Liver (tissue), 9 donors: ENCODE results near the gene TLR9. TPM values are rescaled to one million over a fixed set of nuclear protein-coding genes. Genes with fewer than 3 reads are reported as not detected.

Experiments
- DNase-seq: peaks from one replicate; pipeline ENCODE4 v3.0.0-alpha.2; 2017; ENCODE audit warnings: low spot score
- H3K27ac ChIP-seq, 2 donors: one replicate each; pipeline ENCODE4 v1.7.0; 2013; ENCODE audit warnings: inconsistent platforms in 2 of 2, low read length in 2 of 2, control low read depth in 1 of 2, low read depth in 1 of 2, mild to moderate bottlenecking in 1 of 2
- H3K27me3 ChIP-seq, 4 donors: one replicate each; pipeline versions ENCODE4 v1.6.1 to v1.7.0; 2013; ENCODE audit warnings: low read length in 3 of 4, inconsistent platforms in 1 of 4, mild to moderate bottlenecking in 1 of 4, moderate library complexity in 1 of 4; ENCODE audit not compliant: control insufficient read depth in 4 of 4, insufficient read depth in 4 of 4
- H3K36me3 ChIP-seq, 4 donors: one replicate each; pipeline versions ENCODE4 v1.6.1 to v1.7.0; 2013; ENCODE audit warnings: low read length in 3 of 4, mild to moderate bottlenecking in 3 of 4, low read depth in 1 of 4, moderate library complexity in 1 of 4; ENCODE audit not compliant: control insufficient read depth in 4 of 4, insufficient read depth in 3 of 4
- H3K4me1 ChIP-seq, 4 donors: one replicate each; pipeline versions ENCODE4 v1.6.1 to v1.7.0; 2013; ENCODE audit warnings: low read length in 3 of 4, mild to moderate bottlenecking in 3 of 4, moderate library complexity in 1 of 4; ENCODE audit not compliant: control insufficient read depth in 4 of 4, insufficient read depth in 4 of 4
- H3K4me3 ChIP-seq, 3 donors: one replicate each; pipeline versions ENCODE4 v1.6.1 to v1.7.0; 2013; ENCODE audit warnings: low read length in 3 of 3, control low read depth in 1 of 3, low read depth in 1 of 3, mild to moderate bottlenecking in 1 of 3
- H3K9ac ChIP-seq, 2 donors: one replicate each; pipeline ENCODE4 v1.7.0; 2013; ENCODE audit warnings: low read length in 2 of 2, mild to moderate bottlenecking in 2 of 2, moderate library complexity in 2 of 2, control low read depth in 1 of 2, low read depth in 1 of 2
- H3K9me3 ChIP-seq, 4 donors: one replicate each; pipeline versions ENCODE4 v1.6.1 to v1.7.0; 2013; ENCODE audit warnings: low read length in 3 of 4; ENCODE audit not compliant: control insufficient read depth in 4 of 4
- ATF3 ChIP-seq: IDR thresholded peaks from 2 replicates; pipeline ENCODE4 v1.6.1; 2016; ENCODE audit warnings: antibody characterized with exemption
- CTCF ChIP-seq: fragments of 150-350 bp; IDR thresholded peaks from 2 replicates; pipeline ENCODE4 v1.5.1; 2017; ENCODE audit warnings: improper control_type of control experiment, low read depth, low read length; ENCODE audit not compliant: missing input control
- EGR1 ChIP-seq, 2 donors: IDR thresholded peaks; 2 replicates each; pipeline ENCODE4 v1.6.1; 2016 to 2018; ENCODE audit warnings: antibody characterized with exemption in 2 of 2, low read depth in 2 of 2
- GABPA ChIP-seq, 2 donors: IDR thresholded peaks in 1 of 2; conservative IDR thresholded peaks in 1 of 2; 2 replicates each; pipeline ENCODE4 v1.6.1; 2016; ENCODE audit warnings: antibody characterized with exemption in 2 of 2, mild to moderate bottlenecking in 1 of 2, moderate library complexity in 1 of 2
- HNF4A ChIP-seq, 2 donors: conservative IDR thresholded peaks; 2 replicates each; pipeline ENCODE4 v1.6.1; 2016; ENCODE audit warnings: antibody characterized with exemption in 2 of 2, mild to moderate bottlenecking in 2 of 2
- HNF4G ChIP-seq: IDR thresholded peaks from 2 replicates; pipeline ENCODE4 v1.6.1; 2016; ENCODE audit warnings: antibody characterized with exemption
- MAX ChIP-seq: IDR thresholded peaks from 2 replicates; pipeline ENCODE4 v1.6.1; 2016; ENCODE audit warnings: antibody characterized with exemption
- NR2F2 ChIP-seq: IDR thresholded peaks from 2 replicates; pipeline ENCODE4 v1.6.1; 2016; ENCODE audit warnings: antibody characterized with exemption
- RAD21 ChIP-seq, 2 donors: IDR thresholded peaks; 2 replicates each; pipeline ENCODE4 v1.6.1; 2016; ENCODE audit warnings: antibody characterized with exemption in 2 of 2, mild to moderate bottlenecking in 2 of 2
- RXRA ChIP-seq, 2 donors: IDR thresholded peaks; 2 replicates each; pipeline ENCODE4 v1.6.1; 2017 to 2018; ENCODE audit warnings: antibody characterized with exemption in 2 of 2, mild to moderate bottlenecking in 1 of 2
- SP1 ChIP-seq: IDR thresholded peaks from 2 replicates; pipeline ENCODE4 v1.6.1; 2018; ENCODE audit warnings: antibody characterized with exemption, mild to moderate bottlenecking
- TAF1 ChIP-seq: conservative IDR thresholded peaks from 2 replicates; pipeline ENCODE4 v1.6.1; 2016; ENCODE audit warnings: antibody characterized with exemption, mild to moderate bottlenecking
- YY1 ChIP-seq: IDR thresholded peaks from 2 replicates; pipeline ENCODE4 v1.6.1; 2016; ENCODE audit warnings: antibody characterized with exemption, mild to moderate bottlenecking
- ZBTB33 ChIP-seq: IDR thresholded peaks from 2 replicates; pipeline ENCODE4 v1.6.1; 2016; ENCODE audit warnings: antibody characterized with exemption
- WGBS: extraction: QIAGEN DNeasy Blood & Tissue Kit; methylation state at CpG from one replicate; pipeline ENCODE4 v1.1.7; 2013; 5-methylcytosine and 5-hydroxymethylcytosine counted together
- polyA plus RNA-seq, 2 donors: library from polyadenylated mRNA; stranded (reverse) in 1 of 2; unstranded in 1 of 2; fragments of 200-250 nt in 1 of 2; fragments of >200 nt in 1 of 2; fragmentation: Nextera tagmentation in 1 of 2; extraction: Ambion mirVana in 1 of 2; gene quantifications; one replicate each; pipeline versions ENCODE4 v1.2.1 to v1.2.3, GENCODE V29; 2013 to 2015
- total RNA-seq, 2 donors: library from RNA; depleted of rRNA; stranded (reverse); fragments of >200 nt; gene quantifications; one replicate each; pipeline ENCODE4 v1.2.3, GENCODE V29; 2014
- donor health status: healthy.
- donor health status: healthy.
- donor health status: healthy.
- donor health status: healthy.
- donor health status: healthy.

TLR9 gene
- total and polyA plus RNA-seq, 4 donors = 0.02 TPM; not detected in 3

GRCh38 chr3:52204337-52205073, 20.9 kb downstream of the TLR9 start (continued):
- TF ChIP-seq ZBTB33 = peak; percentile 67
- peak; percentile 16 to 52 for TF ChIP-seq HNF4A (conservative IDR thresholded peaks at IDR 0.05)
- TF ChIP-seq NR2F2 = no peak
- TF ChIP-seq YY1 = peak; percentile 58
- TF ChIP-seq SP1 = peak; percentile 52
- TF ChIP-seq TAF1 = no peak

GRCh38 chr3:52203701-52204100, 21.7 kb downstream of the TLR9 start:
- no peaks in the 10 kb centered on the region for H3K27me3 ChIP-seq
- 70% methylated on average over 1 of the region's 1 CpG for WGBS
- H3K4me3 ChIP-seq = peak overlapping the region in 1 of 3 donors; percentile 1
- peaks cover 10 to 68% (median 60%) of the 10 kb centered on the region in 4 donors for H3K36me3 ChIP-seq
- DNase-seq = no peak
- H3K9ac ChIP-seq = no peak overlapping the region
- peak overlapping the region; percentile 65 to 72 for H3K27ac ChIP-seq
- no peak for TF ChIP-seq RXRA (IDR thresholded peaks at IDR 0.05)
- no peak for TF ChIP-seq ZBTB33
- no peak for TF ChIP-seq RAD21 (IDR thresholded peaks at IDR 0.05)
- no peak for TF ChIP-seq ATF3
- TF ChIP-seq MAX = no peak
- no peak for TF ChIP-seq EGR1 (IDR thresholded peaks at IDR 0.05; ENCODE audit: low read depth in 2 of 2)
- no peaks in the 10 kb centered on the region for H3K9me3 ChIP-seq
- H3K4me1 ChIP-seq = peaks cover 5 to 69% (median 54%) of the 10 kb centered on the region in 4 donors

GRCh38 chr3:52202384-52203077, 22.9 kb downstream of the TLR9 start:
- H3K27me3 ChIP-seq = no peaks in the 10 kb centered on the region
- H3K36me3 ChIP-seq = peaks cover 10 to 57% (median 49%) of the 10 kb centered on the region in 4 donors
- no peaks in the 10 kb centered on the region for H3K9me3 ChIP-seq
- peak overlapping the region in 1 of 2 donors; percentile 50 for H3K9ac ChIP-seq
- 67% methylated on average over 4 of the region's 4 CpGs for WGBS
- peak overlapping the region; percentile 8 to 20 (median 14) for H3K4me3 ChIP-seq
- peaks cover 6 to 67% (median 49%) of the 10 kb centered on the region in 4 donors for H3K4me1 ChIP-seq
- H3K27ac ChIP-seq = peak overlapping the region; percentile 65 to 72
- no peak for DNase-seq
- TF ChIP-seq CTCF (no peak), YY1 (no peak), MAX (peak; percentile 5), SP1 (peak; percentile 33), NR2F2 (no peak), HNF4G (peak; percentile 14), ATF3 (peak; percentile 32), GABPA (IDR thresholded peaks at IDR 0.05 in 1 of 2, conservative IDR thresholded peaks at IDR 0.05 in 1 of 2) (no peak), ZBTB33 (no peak), HNF4A (conservative IDR thresholded peaks at IDR 0.05) (peak; percentile 70)
